ENCODE data around the gene PLXDC1.
A peak's percentile ranks its signal among the peaks of the same experiment; 100 is the strongest.

DNA sequence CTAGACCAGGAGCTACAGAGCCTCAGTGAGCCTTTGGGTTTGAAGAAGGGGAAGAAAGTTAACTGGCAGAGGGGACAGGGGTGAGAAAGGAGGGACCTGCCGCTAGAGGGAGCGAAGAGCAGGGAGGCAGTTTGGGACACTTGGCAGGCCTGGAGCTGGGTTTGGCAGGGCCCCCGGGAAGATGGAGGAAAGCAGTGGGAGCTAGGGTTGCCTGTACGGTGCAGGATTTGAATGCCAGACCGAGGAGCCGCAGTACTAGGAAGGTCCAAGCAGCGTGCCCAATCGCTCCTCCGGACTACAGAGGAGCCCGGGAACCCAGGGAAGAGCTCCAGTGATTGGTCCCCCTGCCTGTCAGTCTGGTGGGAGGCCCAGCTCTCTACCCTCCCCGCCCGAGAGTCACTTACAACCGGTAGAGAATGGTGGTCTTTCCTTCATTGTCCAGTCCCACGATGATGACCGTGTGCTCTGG, 13.3 kb upstream of the PLXDC1 start:
- TF ChIP-seq, protein P1, sequence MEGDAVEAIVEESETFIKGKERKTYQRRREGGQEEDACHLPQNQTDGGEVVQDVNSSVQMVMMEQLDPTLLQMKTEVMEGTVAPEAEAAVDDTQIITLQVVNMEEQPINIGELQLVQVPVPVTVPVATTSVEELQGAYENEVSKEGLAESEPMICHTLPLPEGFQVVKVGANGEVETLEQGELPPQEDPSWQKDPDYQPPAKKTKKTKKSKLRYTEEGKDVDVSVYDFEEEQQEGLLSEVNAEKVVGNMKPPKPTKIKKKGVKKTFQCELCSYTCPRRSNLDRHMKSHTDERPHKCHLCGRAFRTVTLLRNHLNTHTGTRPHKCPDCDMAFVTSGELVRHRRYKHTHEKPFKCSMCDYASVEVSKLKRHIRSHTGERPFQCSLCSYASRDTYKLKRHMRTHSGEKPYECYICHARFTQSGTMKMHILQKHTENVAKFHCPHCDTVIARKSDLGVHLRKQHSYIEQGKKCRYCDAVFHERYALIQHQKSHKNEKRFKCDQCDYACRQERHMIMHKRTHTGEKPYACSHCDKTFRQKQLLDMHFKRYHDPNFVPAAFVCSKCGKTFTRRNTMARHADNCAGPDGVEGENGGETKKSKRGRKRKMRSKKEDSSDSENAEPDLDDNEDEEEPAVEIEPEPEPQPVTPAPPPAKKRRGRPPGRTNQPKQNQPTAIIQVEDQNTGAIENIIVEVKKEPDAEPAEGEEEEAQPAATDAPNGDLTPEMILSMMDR (IDR thresholded peaks at IDR 0.05): peak; percentile 66 to 94 (median 85)
- peak in 2 of 3 donors; percentile 12 to 22 for TF ChIP-seq POLR2A (IDR thresholded peaks at IDR 0.05)

Measured in body of pancreas (tissue), 4 donors.